Activated T-cell treated with anti-CD3 and anti-CD28 coated beads for 1 hour (primary cell): Measurements from ENCODE around the gene MARCHF3.
A peak's percentile ranks its signal among the peaks of the same experiment; 100 is the strongest.

Source experiments
- DNase-seq: peaks from one replicate; pipeline ENCODE4 v3.0.0-alpha.2; 2020; ENCODE audit warnings: low read depth

The MARCHF3 gene

GRCh38 chr5:126872561-126873354, 157.6 kb downstream of the MARCHF3 start:
- DNase-seq, result no peak

- DNase-seq, result no peak
Observed at GRCh38 chr5:126871441-126871840, 158.9 kb downstream of the MARCHF3 start.

- no peak for DNase-seq
Observed at GRCh38 chr5:126869005-126869451, 161.3 kb downstream of the MARCHF3 start.

GRCh38 chr5:126868338-126869004, 161.9 kb downstream of the MARCHF3 start:
- no peak for DNase-seq

GRCh38 chr5:126866851-126867636, 163.3 kb downstream of the MARCHF3 start:
- no peak for DNase-seq

- no peak for DNase-seq
Observed at GRCh38 chr5:126865299-126865698, 165.1 kb downstream of the MARCHF3 start.

- DNase-seq, result no peak
Observed at GRCh38 chr5:126864042-126864688, 166.2 kb downstream of the MARCHF3 start.

- DNase-seq, result no peak
Observed at GRCh38 chr5:126863402-126863801, 167.0 kb downstream of the MARCHF3 start.

- no peak for DNase-seq
Observed at GRCh38 chr5:126858441-126858840, 171.9 kb downstream of the MARCHF3 start.

- DNase-seq, result no peak
Observed at GRCh38 chr5:126857472-126858410, 172.6 kb downstream of the MARCHF3 start.

- DNase-seq, result no peak
Observed at GRCh38 chr5:126855266-126855665, 175.1 kb downstream of the MARCHF3 start.

GRCh38 chr5:126854526-126855110, 175.7 kb downstream of the MARCHF3 start:
- DNase-seq, result no peak

GRCh38 chr5:126853541-126854307, 176.6 kb downstream of the MARCHF3 start:
- peak; percentile 13 for DNase-seq

GRCh38 chr5:126852841-126853271, 177.5 kb downstream of the MARCHF3 start:
- DNase-seq, result no peak

- no peak for DNase-seq
Observed at GRCh38 chr5:126852091-126852571, 178.2 kb downstream of the MARCHF3 start.

GRCh38 chr5:126851501-126852011, 178.8 kb downstream of the MARCHF3 start:
- DNase-seq, result no peak

GRCh38 chr5:126849101-126849678, 181.2 kb downstream of the MARCHF3 start:
- no peak for DNase-seq

GRCh38 chr5:126848253-126848652, 182.1 kb downstream of the MARCHF3 start:
- DNase-seq, result no peak

GRCh38 chr5:126847826-126848251, 182.5 kb downstream of the MARCHF3 start:
- no peak for DNase-seq
